Endothelial cell of umbilical vein (primary cell): ENCODE measurements around the gene GATD1. TPM values are rescaled to one million over a fixed set of nuclear protein-coding genes. Genes with fewer than 3 reads are reported as not detected.

Experiments
- BruUV-seq: library from RNA; stranded (reverse); fragments of 400-500 nt; replicated peaks from 2 replicates; lab custom pipeline; 2021; lab: Mats Ljungman, UMichigan
- CTCF ChIA-PET: fragments of 300-600, 350-600 bp; sonication (Branson Sonifier 250); formaldehyde crosslinking; loops from one replicate; lab custom pipeline; 2021; ENCODE audit warnings: antibody characterized with exemption, inconsistent platforms; lab: Charles Lee
- POLR2A ChIA-PET: fragments of 300-600, 350-600 bp; sonication (Branson Sonifier 250); formaldehyde crosslinking; loops from one replicate; lab custom pipeline; 2021; ENCODE audit warnings: antibody characterized with exemption, inconsistent platforms; lab: Charles Lee
- DNase-seq: peaks from one replicate; pipeline ENCODE4 v3.0.0-alpha.2; 2011; ENCODE audit warnings: low read depth, low spot score
- FAIRE-seq: peaks from 2 replicates; lab custom pipeline; 2011; peaks lifted over from hg19 to GRCh38; lab: Jason Lieb, UNC
- H2AFZ ChIP-seq: 2 replicates; pipeline ENCODE4 v1.6.0; 2012; ENCODE audit warnings: low read depth, low read length, control low read depth, inconsistent platforms
- H3K27ac ChIP-seq: 2 replicates; pipeline ENCODE4 v1.5.1; 2011; ENCODE audit warnings: low read depth, mild to moderate bottlenecking, control low read depth, low read length, moderate library complexity; ENCODE audit not compliant: insufficient read depth
- H3K27me3 ChIP-seq, 2 experiments: 2 replicates each; pipeline versions ENCODE4 v1.6.0 to v1.6.1; 2011; ENCODE audit warnings: low read length in 2 of 2, mixed read lengths in 1 of 2; ENCODE audit not compliant: control insufficient read depth in 2 of 2, insufficient read depth in 2 of 2
- H3K36me3 ChIP-seq, 2 experiments: 2 replicates in 1 of 2; 3 replicates in 1 of 2; pipeline ENCODE4 v1.5.1; 2011; ENCODE audit warnings: low read length in 2 of 2, mild to moderate bottlenecking in 1 of 2, moderate library complexity in 1 of 2; ENCODE audit not compliant: control insufficient read depth in 2 of 2, insufficient read depth in 2 of 2; ENCODE audit errors: extremely low read depth in 1 of 2
- H3K4me1 ChIP-seq: 3 replicates; pipeline ENCODE4 v1.5.1; 2011; ENCODE audit warnings: mild to moderate bottlenecking, low read length; ENCODE audit not compliant: control insufficient read depth, insufficient read depth; ENCODE audit errors: extremely low read depth
- H3K4me2 ChIP-seq: 2 replicates; pipeline ENCODE4 v1.6.1; 2011; ENCODE audit warnings: low read length, control low read depth, mixed read lengths; ENCODE audit not compliant: insufficient read depth
- H3K4me3 ChIP-seq, 3 experiments: fragments of 200-600 bp in 1 of 3; sonication (generic), shearing (Covaris generic) in 1 of 3; replicated peaks in 1 of 3; 2 replicates each; pipeline ENCODE4 v1.5.1; 2011 to 2016; ENCODE audit warnings: control low read depth in 3 of 3, low read length in 3 of 3, mild to moderate bottlenecking in 2 of 3, inconsistent platforms in 1 of 3, low read depth in 1 of 3, moderate library complexity in 1 of 3; ENCODE audit not compliant: insufficient read depth in 1 of 3
- H3K79me2 ChIP-seq: 2 replicates; pipeline ENCODE4 v1.6.0; 2012; ENCODE audit warnings: low read length, inconsistent platforms; ENCODE audit not compliant: control insufficient read depth, insufficient read depth
- H3K9ac ChIP-seq: replicated peaks from 2 replicates; pipeline ENCODE3; 2011; ENCODE audit warnings: low read length, control low read depth; ENCODE audit not compliant: insufficient read depth; ENCODE audit errors: extremely low read depth
- H3K9me1 ChIP-seq: replicated peaks from 3 replicates; pipeline ENCODE4 v1.6.0; 2011; ENCODE audit warnings: mild to moderate bottlenecking, low read length; ENCODE audit not compliant: control insufficient read depth, insufficient read depth; ENCODE audit errors: extremely low read depth
- H3K9me3 ChIP-seq: replicated peaks from 2 replicates; pipeline ENCODE4 v1.5.1; 2012; ENCODE audit warnings: low read length, inconsistent platforms; ENCODE audit not compliant: control insufficient read depth, insufficient read depth
- H4K20me1 ChIP-seq: replicated peaks from 2 replicates; pipeline ENCODE3; 2011; ENCODE audit warnings: mild to moderate bottlenecking, low read length; ENCODE audit not compliant: control insufficient read depth, insufficient read depth; ENCODE audit errors: extremely low read depth
- EZH2 ChIP-seq: IDR thresholded peaks from 2 replicates; pipeline ENCODE4 v1.6.1; 2012; ENCODE audit warnings: borderline replicate concordance, low read depth, mild to moderate bottlenecking, moderate library complexity, low read length, inconsistent platforms; ENCODE audit not compliant: severe bottlenecking
- FOS ChIP-seq: IDR thresholded peaks from 2 replicates; pipeline ENCODE4 v1.6.1; 2011; ENCODE audit warnings: mild to moderate bottlenecking, low read length, moderate library complexity, borderline replicate concordance; ENCODE audit not compliant: insufficient read depth
- GATA2 ChIP-seq: IDR thresholded peaks from 2 replicates; pipeline ENCODE4 v1.7.0; 2011; ENCODE audit warnings: low read depth, mild to moderate bottlenecking, moderate library complexity, mixed read lengths, low read length; ENCODE audit not compliant: insufficient read length, insufficient read depth
- JUN ChIP-seq: IDR thresholded peaks from 2 replicates; pipeline ENCODE4 v1.6.1; 2011; ENCODE audit warnings: borderline replicate concordance, low read depth; ENCODE audit not compliant: insufficient read length, insufficient read depth
- MYC ChIP-seq: IDR thresholded peaks from one replicate; pipeline ENCODE4 v1.6.1; 2011; ENCODE audit warnings: mild to moderate bottlenecking, low read depth, low read length
- POLR2A ChIP-seq: IDR thresholded peaks from 2 replicates; pipeline ENCODE4 v1.6.1; 2012; ENCODE audit warnings: low read depth, mild to moderate bottlenecking, control low read depth, low read length
- POLR2AphosphoS5 ChIP-seq: IDR thresholded peaks from 2 replicates; pipeline ENCODE4 v1.6.1; 2012; ENCODE audit warnings: low read depth, mild to moderate bottlenecking, control low read depth, low read length, moderate library complexity; ENCODE audit not compliant: insufficient read depth
- dilution Hi-C: fragments of 300-500 bp; cut with MboI; formaldehyde crosslinking; loops from one replicate; pipeline ENCODE4 v1.15.0; 2019; ENCODE audit warnings: low sequenced_read_pairs; ENCODE audit not compliant: extremely low pct_ligation_motif_present
- intact Hi-C: fragments of 100-400 bp; cut with micrococcal nuclease; formaldehyde crosslinking; loops from one replicate; pipeline ENCODE4 v1.10.0; 2022
- polyA plus RNA-seq, 4 experiments: library from polyadenylated mRNA; depleted of rRNA in 3 of 4; stranded (reverse) in 3 of 4; unstranded in 1 of 4; fragments of >200 nt; gene quantifications; 2 replicates each; pipeline versions ENCODE4 v1.2.1 to v1.2.3, GENCODE V29; 2011 to 2012; ENCODE audit warnings: missing spikeins in 1 of 4
- total RNA-seq: library from RNA; stranded (reverse); gene quantifications from 2 replicates; pipeline ENCODE4 v1.2.3, GENCODE V29; 2021
- TF ChIP-seq, protein P1 (sequence below): IDR thresholded peaks from 2 replicates; pipeline ENCODE4 v1.6.1; 2011; ENCODE audit not compliant: insufficient read depth, insufficient read length
- TF ChIP-seq, protein P2 (sequence below), 2 donors: IDR thresholded peaks; 1 replicate in 1 of 2; 2 replicates in 1 of 2; pipeline ENCODE4 v1.5.1; 2011; ENCODE audit warnings: low read length in 2 of 2, mild to moderate bottlenecking in 2 of 2, moderate library complexity in 2 of 2, control low read depth in 1 of 2, inconsistent platforms in 1 of 2, low read depth in 1 of 2; ENCODE audit not compliant: insufficient read depth in 1 of 2; ENCODE audit errors: extremely low read depth in 1 of 2

Gene GATD1
- total and polyA plus RNA-seq, 2 donors (not counting 3 experiments of a cell fraction or from before 2014, with no cell fraction given), result 70.6 to 83.1 TPM

DNA sequence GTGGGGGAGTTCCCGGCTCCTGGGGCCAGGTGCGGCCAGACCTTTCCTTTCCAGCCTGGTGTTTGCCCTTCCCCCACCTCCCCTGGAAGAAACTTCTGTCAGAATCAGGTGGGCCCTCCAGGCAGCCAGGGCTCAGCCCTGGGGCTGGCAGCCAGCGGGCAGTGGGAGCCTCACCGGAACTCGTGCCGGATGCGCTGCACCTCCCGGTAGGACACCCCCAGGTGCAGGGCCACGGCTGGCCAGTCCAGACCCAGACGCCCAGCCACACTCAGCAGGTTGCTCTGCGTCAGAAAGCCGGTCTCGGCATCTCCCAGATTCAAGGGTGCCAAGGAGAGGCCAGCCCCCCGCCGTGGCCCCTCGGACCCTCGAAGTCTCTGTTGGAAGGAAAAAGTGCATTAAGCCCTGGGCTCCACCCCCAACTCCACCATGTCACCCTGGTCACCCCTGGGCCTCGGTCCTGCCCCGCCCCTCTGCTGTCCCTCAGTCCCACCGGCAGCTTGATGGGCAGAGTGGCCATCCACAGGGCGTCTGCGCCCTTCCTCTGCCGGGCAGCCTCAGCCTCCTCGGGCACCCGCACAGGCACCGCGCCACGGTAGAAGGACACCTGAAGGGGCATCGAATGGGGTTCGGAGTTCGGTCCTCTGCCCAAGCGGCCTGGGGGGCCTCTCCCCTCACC is 22.5 kb upstream of the GATD1 start:
- intact Hi-C loops, result no loop called here
- dilution Hi-C loops, result no loop called here
- H2AFZ ChIP-seq, result no peak overlapping the region
- peaks cover 0 to 20% of the 10 kb centered on the region in 2 experiments for H3K36me3 ChIP-seq
- no peaks in the 10 kb centered on the region for H3K27me3 ChIP-seq
- H3K4me1 ChIP-seq, result peaks cover 26% of the 10 kb centered on the region
- H3K9ac ChIP-seq, result no peak overlapping the region
- H3K79me2 ChIP-seq, result peaks cover 11% of the 10 kb centered on the region
- ChIA-PET CTCF (no interaction called here), POLR2A (no interaction called here)
- no peak for DNase-seq
- H3K4me3 ChIP-seq, result no peak overlapping the region
- FAIRE-seq, result no peak
- H3K27ac ChIP-seq, result no peak overlapping the region
- H3K9me1 ChIP-seq, result no peaks in the 10 kb centered on the region
- no peak overlapping the region for H3K4me2 ChIP-seq
- BruUV-seq, result no TSS peak
- no peaks in the 10 kb centered on the region for H3K9me3 ChIP-seq
- TF ChIP-seq, protein P1, sequence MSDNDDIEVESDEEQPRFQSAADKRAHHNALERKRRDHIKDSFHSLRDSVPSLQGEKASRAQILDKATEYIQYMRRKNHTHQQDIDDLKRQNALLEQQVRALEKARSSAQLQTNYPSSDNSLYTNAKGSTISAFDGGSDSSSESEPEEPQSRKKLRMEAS, result no peak
- TF ChIP-seq EZH2, result no peak
- no peak for TF ChIP-seq FOS
- TF ChIP-seq, protein P2, sequence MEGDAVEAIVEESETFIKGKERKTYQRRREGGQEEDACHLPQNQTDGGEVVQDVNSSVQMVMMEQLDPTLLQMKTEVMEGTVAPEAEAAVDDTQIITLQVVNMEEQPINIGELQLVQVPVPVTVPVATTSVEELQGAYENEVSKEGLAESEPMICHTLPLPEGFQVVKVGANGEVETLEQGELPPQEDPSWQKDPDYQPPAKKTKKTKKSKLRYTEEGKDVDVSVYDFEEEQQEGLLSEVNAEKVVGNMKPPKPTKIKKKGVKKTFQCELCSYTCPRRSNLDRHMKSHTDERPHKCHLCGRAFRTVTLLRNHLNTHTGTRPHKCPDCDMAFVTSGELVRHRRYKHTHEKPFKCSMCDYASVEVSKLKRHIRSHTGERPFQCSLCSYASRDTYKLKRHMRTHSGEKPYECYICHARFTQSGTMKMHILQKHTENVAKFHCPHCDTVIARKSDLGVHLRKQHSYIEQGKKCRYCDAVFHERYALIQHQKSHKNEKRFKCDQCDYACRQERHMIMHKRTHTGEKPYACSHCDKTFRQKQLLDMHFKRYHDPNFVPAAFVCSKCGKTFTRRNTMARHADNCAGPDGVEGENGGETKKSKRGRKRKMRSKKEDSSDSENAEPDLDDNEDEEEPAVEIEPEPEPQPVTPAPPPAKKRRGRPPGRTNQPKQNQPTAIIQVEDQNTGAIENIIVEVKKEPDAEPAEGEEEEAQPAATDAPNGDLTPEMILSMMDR (IDR thresholded peaks at IDR 0.05; ENCODE audit: extremely low read depth in 1 of 2, insufficient read depth in 1 of 2, low read depth in 1 of 2, low read length in 2 of 2), result no peak
- TF ChIP-seq POLR2A, result no peak
- TF ChIP-seq JUN, result no peak
- no peak for TF ChIP-seq POLR2AphosphoS5
- no peak for TF ChIP-seq GATA2
- no peak for TF ChIP-seq MYC
- H4K20me1 ChIP-seq, result no peaks in the 10 kb centered on the region
